ENCODE data around the gene LYPLA2.
"Not testable (repeated sequence)": the region's sequence is repeated elsewhere in the genome, so short reads cannot be mapped to it uniquely, and the experiment has no call there.

LYPLA2 gene

GRCh38 chr1:23801338-23801748, 10.4 kb downstream of the LYPLA2 start:
- DNase-seq = no peak

GRCh38 chr1:23801876-23802275, 10.9 kb downstream of the LYPLA2 start:
- no peak for DNase-seq

- not testable (repeated sequence) for DNase-seq
Observed at GRCh38 chr1:23802809-23803342, 11.9 kb downstream of the LYPLA2 start.

- DNase-seq = no peak
Observed at GRCh38 chr1:23803674-23804073, 12.7 kb downstream of the LYPLA2 start.

GRCh38 chr1:23804183-23804835, 13.4 kb downstream of the LYPLA2 start:
- no peak for DNase-seq

- DNase-seq = no peak
Observed at GRCh38 chr1:23805025-23805424, 14.1 kb downstream of the LYPLA2 start.

GRCh38 chr1:23806280-23806679, 15.3 kb downstream of the LYPLA2 start:
- DNase-seq = no peak

- no peak for DNase-seq
Observed at GRCh38 chr1:23807453-23807852, 16.5 kb downstream of the LYPLA2 start.

GRCh38 chr1:23809751-23810171, 18.8 kb downstream of the LYPLA2 start:
- peak; percentile 85 for DNase-seq

GRCh38 chr1:23810818-23811540, 20.0 kb downstream of the LYPLA2 start:
- peak; percentile 62 for DNase-seq

GRCh38 chr1:23814016-23814415, 23.1 kb downstream of the LYPLA2 start:
- DNase-seq = no peak

GRCh38 chr1:23816361-23816760, 25.4 kb downstream of the LYPLA2 start:
- no peak for DNase-seq

- DNase-seq = no peak
Observed at GRCh38 chr1:23816906-23817305, 26.0 kb downstream of the LYPLA2 start.

- DNase-seq = no peak
Observed at GRCh38 chr1:23817633-23818032, 26.7 kb downstream of the LYPLA2 start.

- no peak for DNase-seq
Observed at GRCh38 chr1:23823767-23824166, 32.8 kb downstream of the LYPLA2 start.

GRCh38 chr1:23824711-23825075, 33.7 kb downstream of the LYPLA2 start:
- no peak for DNase-seq

- DNase-seq = peak; percentile 90
Observed at GRCh38 chr1:23825076-23825761, 34.3 kb downstream of the LYPLA2 start, which contains the start of gene HMGCL. Gene HMGCL (minus strand): TSS chr1:23825429. CDS start chr1:23825415, 14 bp downstream.

- DNase-seq = no peak
Observed at GRCh38 chr1:23825762-23826522, 35.0 kb downstream of the LYPLA2 start.

- DNase-seq = not testable (repeated sequence)
Observed at GRCh38 chr1:23826590-23826989, 35.6 kb downstream of the LYPLA2 start.

GRCh38 chr1:23827717-23828116, 36.8 kb downstream of the LYPLA2 start:
- no peak for DNase-seq

- DNase-seq = not testable (repeated sequence)
Observed at GRCh38 chr1:23834156-23834555, 43.2 kb downstream of the LYPLA2 start.

GRCh38 chr1:23836037-23836436, 45.1 kb downstream of the LYPLA2 start:
- DNase-seq = no peak

- no peak for DNase-seq
Observed at GRCh38 chr1:23837908-23838307, 47.0 kb downstream of the LYPLA2 start.

Measured in stimulated activated CD4-positive, alpha-beta T cell treated with anti-CD3 and anti-CD28 coated beads, Interleukin-4, amount 100 ng/mL, for 24 hours (primary cell).